Fibroblast of the conjunctiva (primary cell): Measurements from ENCODE around the gene KAT14.
"Not testable (repeated sequence)": the region's sequence is repeated elsewhere in the genome, so short reads cannot be mapped to it uniquely, and the experiment has no call there.

Experiments
- DNase-seq: peaks from one replicate; pipeline ENCODE4 v3.0.0-alpha.2; 2010; ENCODE audit warnings: low read depth

KAT14 gene

GRCh38 chr20:18164356-18164755, 26.7 kb downstream of the KAT14 start:
- no peak for DNase-seq

GRCh38 chr20:18165553-18165952, 27.9 kb downstream of the KAT14 start:
- DNase-seq: no peak

- no peak for DNase-seq
These were observed 28.7 kb downstream of the KAT14 start for GRCh38 chr20:18166241-18166881.

GRCh38 chr20:18166950-18167349, 29.3 kb downstream of the KAT14 start:
- no peak for DNase-seq

- no peak for DNase-seq
These were observed 34.7 kb downstream of the KAT14 start for GRCh38 chr20:18172379-18172778.

- DNase-seq: no peak
These were observed 37.4 kb downstream of the KAT14 start for GRCh38 chr20:18174906-18175683.

GRCh38 chr20:18176318-18176785, 38.7 kb downstream of the KAT14 start:
- DNase-seq: peak; percentile 18

- not testable (repeated sequence) for DNase-seq
These were observed 42.7 kb downstream of the KAT14 start for GRCh38 chr20:18180366-18180765.

GRCh38 chr20:18180815-18181214, 43.2 kb downstream of the KAT14 start:
- no peak for DNase-seq

GRCh38 chr20:18187020-18187419, 49.4 kb downstream of the KAT14 start:
- no peak for DNase-seq

GRCh38 chr20:18188434-18188833, 50.8 kb downstream of the KAT14 start:
- DNase-seq: peak; percentile 26

GRCh38 chr20:18190338-18191233, 52.9 kb downstream of the KAT14 start:
- DNase-seq: no peak

- no peak for DNase-seq
These were observed 53.6 kb downstream of the KAT14 start for GRCh38 chr20:18191306-18191705.

- not testable (repeated sequence) for DNase-seq
These were observed 56.8 kb downstream of the KAT14 start for GRCh38 chr20:18194461-18194860.

- no peak for DNase-seq
These were observed 58.3 kb downstream of the KAT14 start for GRCh38 chr20:18195931-18196330.

GRCh38 chr20:18197382-18198070, 59.9 kb downstream of the KAT14 start:
- DNase-seq: no peak

GRCh38 chr20:18202966-18203365, 65.3 kb downstream of the KAT14 start:
- no peak for DNase-seq

- DNase-seq: not testable (repeated sequence)
These were observed 66.0 kb downstream of the KAT14 start for GRCh38 chr20:18203700-18204099.

- DNase-seq: no peak
These were observed 75.3 kb downstream of the KAT14 start for GRCh38 chr20:18213002-18213401.

- DNase-seq: no peak
These were observed 77.9 kb downstream of the KAT14 start for GRCh38 chr20:18215566-18215965.

- DNase-seq: no peak
These were observed 80.6 kb downstream of the KAT14 start for GRCh38 chr20:18218280-18218679.

GRCh38 chr20:18223409-18223808, 85.7 kb downstream of the KAT14 start:
- DNase-seq: no peak
